Brain microvascular endothelial cell (primary cell): ENCODE data around the gene SWI5.

Experiments
- DNase-seq: peaks from one replicate; pipeline ENCODE4 v3.0.0-alpha.2; 2020
- H3K27ac ChIP-seq: fragments of 250-450 bp; sonication (Bioruptor Pico); 2 replicates; pipeline ENCODE4 v1.5.1; 2020; ENCODE audit warnings: mild to moderate bottlenecking, moderate library complexity
- H3K27me3 ChIP-seq: fragments of 250-450 bp; sonication (Bioruptor Pico); replicated peaks from 2 replicates; pipeline ENCODE4 v1.5.1; 2020; ENCODE audit warnings: mild to moderate bottlenecking
- H3K36me3 ChIP-seq: fragments of 250-450 bp; sonication (Bioruptor Pico); replicated peaks from 2 replicates; pipeline ENCODE4 v1.5.1; 2020; ENCODE audit warnings: mild to moderate bottlenecking
- H3K4me3 ChIP-seq: 2 replicates; pipeline ENCODE4 v1.5.1; 2011; ENCODE audit warnings: low read depth, mild to moderate bottlenecking, control low read depth, low read length, moderate library complexity
- CTCF ChIP-seq: IDR thresholded peaks from 2 replicates; pipeline ENCODE4 v1.5.1; 2011; ENCODE audit warnings: low read depth, mild to moderate bottlenecking, moderate library complexity, low read length, control low read depth, inconsistent platforms; ENCODE audit errors: missing control alignments
- in situ Hi-C: cut with HindIII; loops from 2 replicates; pipeline ENCODE4 v1.10.0; 2017; ENCODE audit warnings: low sequenced_read_pairs, low pct_ligation_motif_present

The SWI5 gene

GRCh38 chr9:128309551-128309950 lies 33.5 kb downstream of the SWI5 start:
- no peak overlapping the region for H3K27ac ChIP-seq
- no peak overlapping the region for H3K4me3 ChIP-seq
- H3K36me3 ChIP-seq = peaks cover 41% of the 10 kb centered on the region
- in situ Hi-C loops = no loop called here
- H3K27me3 ChIP-seq = no peaks in the 10 kb centered on the region
- TF ChIP-seq CTCF = no peak
- no peak for DNase-seq

DNA sequence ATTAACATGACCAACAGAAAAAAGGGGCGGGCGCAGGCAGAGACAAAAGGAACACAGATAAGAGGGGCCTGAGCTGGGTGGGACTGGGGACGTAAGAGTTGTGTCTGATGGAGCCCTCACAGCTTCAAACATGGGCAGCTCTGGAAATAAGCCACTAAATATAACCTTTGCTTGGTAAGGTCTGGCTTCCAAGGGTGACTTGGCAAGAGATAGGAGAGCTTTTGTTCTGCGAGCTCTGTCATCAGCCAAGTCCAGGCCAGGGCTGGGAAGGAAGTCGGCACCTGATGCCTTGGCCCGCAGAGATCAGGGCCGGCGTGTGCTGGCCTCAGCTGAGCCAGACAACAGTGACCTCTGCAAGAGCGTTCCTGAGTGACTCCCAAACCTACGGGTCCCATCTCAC lies 34.4 kb downstream of the SWI5 start:
- H3K27ac ChIP-seq = no peak overlapping the region
- peaks cover 50% of the 10 kb centered on the region for H3K36me3 ChIP-seq
- H3K27me3 ChIP-seq = no peaks in the 10 kb centered on the region
- TF ChIP-seq CTCF = no peak
- DNase-seq = no peak
- H3K4me3 ChIP-seq = no peak overlapping the region
- in situ Hi-C loops = no loop called here

DNA sequence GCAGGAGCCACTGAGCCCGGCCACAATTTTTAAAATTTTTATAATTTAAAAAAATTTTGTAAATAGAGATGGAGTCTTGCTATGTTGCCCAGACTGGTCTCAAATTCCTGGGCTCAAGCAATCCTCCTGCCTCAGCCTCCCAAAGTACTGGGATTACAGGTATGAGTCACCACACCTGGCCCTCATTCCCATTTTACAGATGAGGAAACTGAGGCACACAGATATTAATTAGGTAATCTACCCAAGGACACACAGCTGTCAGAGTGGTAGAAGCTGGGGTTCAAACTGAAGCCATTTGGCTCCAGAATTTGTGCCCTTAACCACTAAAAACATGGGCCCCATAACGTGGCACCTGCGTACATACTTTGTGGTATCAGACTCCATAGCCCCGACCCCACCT lies 38.6 kb downstream of the SWI5 start:
- TF ChIP-seq CTCF = no peak
- H3K36me3 ChIP-seq = peaks cover 68% of the 10 kb centered on the region

GRCh38 chr9:128316421-128316820 lies 40.3 kb downstream of the SWI5 start:
- DNase-seq = no peak
- H3K36me3 ChIP-seq = peaks cover 51% of the 10 kb centered on the region
- in situ Hi-C loops = no loop called here
- H3K4me3 ChIP-seq = no peak overlapping the region
- no peak overlapping the region for H3K27ac ChIP-seq
- no peak for TF ChIP-seq CTCF
- H3K27me3 ChIP-seq = no peaks in the 10 kb centered on the region

More for the DNA sequence above, 38.6 kb downstream of the SWI5 start:
- no peaks in the 10 kb centered on the region for H3K27me3 ChIP-seq
- no peak for DNase-seq
- in situ Hi-C loops = no loop called here
- no peak overlapping the region for H3K4me3 ChIP-seq
- no peak overlapping the region for H3K27ac ChIP-seq

DNA sequence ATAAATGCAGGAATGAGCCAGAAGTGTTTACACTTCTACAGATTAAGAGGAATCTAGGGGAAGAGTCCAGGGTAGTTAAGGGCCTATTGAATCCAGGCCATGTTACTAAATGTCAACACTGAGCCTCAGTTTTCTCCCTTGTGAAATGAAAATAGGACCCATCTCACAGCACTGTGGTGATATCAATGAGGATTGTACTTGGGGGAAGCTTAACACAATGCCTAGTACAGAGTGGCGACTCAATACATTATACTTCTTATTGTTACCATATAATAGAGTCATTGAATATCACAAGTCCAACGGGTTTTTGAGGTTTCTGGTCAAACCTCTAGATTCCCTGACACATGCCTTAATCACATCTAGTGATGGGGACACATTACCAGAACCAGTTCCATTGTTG lies 41.6 kb downstream of the SWI5 start:
- Histone ChIP-seq H3K27ac (no peak overlapping the region), H3K36me3 (peaks cover 47% of the 10 kb centered on the region)
- no peak for TF ChIP-seq CTCF

GRCh38 chr9:128321343-128321742 lies 45.3 kb downstream of the SWI5 start:
- no peak for TF ChIP-seq CTCF
- H3K27me3 ChIP-seq = no peaks in the 10 kb centered on the region
- no peak for DNase-seq
- in situ Hi-C loops = no loop called here
- H3K4me3 ChIP-seq = peak overlapping the region; percentile 93
- no peak overlapping the region for H3K27ac ChIP-seq
- H3K36me3 ChIP-seq = peaks cover 36% of the 10 kb centered on the region

More for the DNA sequence above, 41.6 kb downstream of the SWI5 start:
- DNase-seq = no peak
- in situ Hi-C loops = no loop called here
- no peak overlapping the region for H3K4me3 ChIP-seq
- no peaks in the 10 kb centered on the region for H3K27me3 ChIP-seq
